ENCODE results near the gene BAIAP2L2. TPM values are rescaled to one million over a fixed set of nuclear protein-coding genes. Genes with fewer than 3 reads are reported as not detected.

The BAIAP2L2 gene
- total RNA-seq, 4 donors from 2014 or later = 0.50 to 1.7 (median 1.1) TPM

DNA sequence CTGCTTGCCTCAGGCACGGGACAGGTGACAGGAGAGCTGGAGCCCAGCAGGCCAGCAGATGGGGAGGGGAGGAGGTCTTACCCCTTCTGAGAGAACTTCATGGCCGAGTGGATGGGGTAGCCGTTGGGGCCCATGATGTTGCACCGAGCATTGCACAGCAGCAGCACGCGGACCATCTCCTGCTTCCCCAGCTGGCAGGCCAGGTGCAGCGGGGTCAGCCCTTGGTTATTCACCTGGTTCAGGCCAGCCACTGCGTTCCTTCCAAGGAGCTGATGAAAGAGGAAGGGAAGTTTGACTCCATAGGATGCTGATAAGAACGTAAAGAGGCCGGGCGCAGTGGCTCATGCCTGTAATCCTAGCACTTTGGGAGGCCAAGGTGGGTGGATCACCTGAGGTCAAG lies 29.4 kb upstream of the BAIAP2L2 start:
- DNase-seq = no peak
- TF ChIP-seq POLR2A (IDR thresholded peaks at IDR 0.05) = no peak
- TF ChIP-seq, protein P1, sequence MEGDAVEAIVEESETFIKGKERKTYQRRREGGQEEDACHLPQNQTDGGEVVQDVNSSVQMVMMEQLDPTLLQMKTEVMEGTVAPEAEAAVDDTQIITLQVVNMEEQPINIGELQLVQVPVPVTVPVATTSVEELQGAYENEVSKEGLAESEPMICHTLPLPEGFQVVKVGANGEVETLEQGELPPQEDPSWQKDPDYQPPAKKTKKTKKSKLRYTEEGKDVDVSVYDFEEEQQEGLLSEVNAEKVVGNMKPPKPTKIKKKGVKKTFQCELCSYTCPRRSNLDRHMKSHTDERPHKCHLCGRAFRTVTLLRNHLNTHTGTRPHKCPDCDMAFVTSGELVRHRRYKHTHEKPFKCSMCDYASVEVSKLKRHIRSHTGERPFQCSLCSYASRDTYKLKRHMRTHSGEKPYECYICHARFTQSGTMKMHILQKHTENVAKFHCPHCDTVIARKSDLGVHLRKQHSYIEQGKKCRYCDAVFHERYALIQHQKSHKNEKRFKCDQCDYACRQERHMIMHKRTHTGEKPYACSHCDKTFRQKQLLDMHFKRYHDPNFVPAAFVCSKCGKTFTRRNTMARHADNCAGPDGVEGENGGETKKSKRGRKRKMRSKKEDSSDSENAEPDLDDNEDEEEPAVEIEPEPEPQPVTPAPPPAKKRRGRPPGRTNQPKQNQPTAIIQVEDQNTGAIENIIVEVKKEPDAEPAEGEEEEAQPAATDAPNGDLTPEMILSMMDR (IDR thresholded peaks at IDR 0.05) = no peak
- Histone ChIP-seq H3K27me3 (no peaks in the 10 kb centered on the region), H3K4me1 (no peaks in the 10 kb centered on the region), H3K36me3 (peaks cover 0 to 5% of the 10 kb centered on the region in 2 donors), H3K27ac (no peak overlapping the region), H3K4me3 (replicated peaks in 1 of 3) (no peak overlapping the region), H3K9me3 (no peaks in the 10 kb centered on the region)
- intact Hi-C loops (cut with DNase I) = no loop called here
- WGBS, 2 donors = 90 to 94% methylated on average over 6 to 10 of the region's 11 CpGs

DNA sequence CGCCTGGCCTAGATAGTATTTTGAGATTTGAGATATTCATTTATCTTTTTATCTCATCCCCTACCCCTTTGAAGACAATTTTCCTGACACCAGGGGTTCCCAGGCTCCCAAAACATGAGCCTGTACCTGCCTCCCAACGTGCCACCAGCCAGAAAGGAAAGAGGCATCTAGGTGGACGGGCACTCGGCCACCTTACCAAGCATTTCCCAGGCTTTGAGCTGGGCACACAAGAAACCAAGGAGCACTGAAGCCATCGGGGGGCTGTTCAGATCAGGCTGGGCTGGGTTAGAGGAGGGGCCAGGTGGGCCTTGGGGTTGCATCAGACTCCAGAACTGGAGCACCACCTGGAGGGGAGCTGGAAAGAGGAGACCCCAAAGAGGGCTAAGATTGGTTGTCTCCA lies 28.5 kb upstream of the BAIAP2L2 start:
- no peak overlapping the region for H3K4me3 ChIP-seq (replicated peaks in 1 of 3)
- intact Hi-C loops (cut with DNase I) = no loop called here
- no peak for DNase-seq
- TF ChIP-seq POLR2A (IDR thresholded peaks at IDR 0.05) = no peak
- TF ChIP-seq, protein P1 (IDR thresholded peaks at IDR 0.05) = no peak
- no peaks in the 10 kb centered on the region for H3K4me1 ChIP-seq
- 84 to 90% methylated on average over 5 of the region's 5 CpGs for WGBS, 2 donors
- no peaks in the 10 kb centered on the region for H3K9me3 ChIP-seq
- H3K27ac ChIP-seq = no peak overlapping the region
- H3K27me3 ChIP-seq = no peaks in the 10 kb centered on the region
- H3K36me3 ChIP-seq = peaks cover 0 to 5% of the 10 kb centered on the region in 2 donors

- Histone ChIP-seq H3K27me3 (no peaks in the 10 kb centered on the region), H3K4me3 (replicated peaks in 1 of 3) (no peak overlapping the region), H3K36me3 (peaks cover 0 to 5% of the 10 kb centered on the region in 2 donors), H3K9me3 (no peaks in the 10 kb centered on the region), H3K27ac (no peak overlapping the region), H3K4me1 (no peaks in the 10 kb centered on the region)
- TF ChIP-seq POLR2A (IDR thresholded peaks at IDR 0.05) = no peak
- TF ChIP-seq, protein P1 (IDR thresholded peaks at IDR 0.05) = no peak
- intact Hi-C loops (cut with DNase I) = no loop called here
- no peak for DNase-seq
- 92 to 96% methylated on average over 8 to 9 of the region's 9 CpGs for WGBS, 2 donors
These were observed 27.6 kb upstream of the BAIAP2L2 start for GRCh38 chr22:38137876-38138687.

GRCh38 chr22:38136607-38137006 lies 26.1 kb upstream of the BAIAP2L2 start:
- intact Hi-C loops (cut with DNase I) = no loop called here
- Histone ChIP-seq H3K4me3 (replicated peaks in 1 of 3) (no peak overlapping the region), H3K9me3 (no peaks in the 10 kb centered on the region), H3K4me1 (no peaks in the 10 kb centered on the region), H3K27ac (no peak overlapping the region), H3K27me3 (no peaks in the 10 kb centered on the region), H3K36me3 (peaks cover 0 to 5% of the 10 kb centered on the region in 2 donors)
- DNase-seq = no peak
- 88 to 95% methylated on average over 1 of the region's 1 CpG for WGBS, 2 donors
- no peak for TF ChIP-seq POLR2A (IDR thresholded peaks at IDR 0.05)
- TF ChIP-seq, protein P1 (IDR thresholded peaks at IDR 0.05) = no peak

GRCh38 chr22:38135133-38135706 lies 24.7 kb upstream of the BAIAP2L2 start:
- no peaks in the 10 kb centered on the region for H3K27me3 ChIP-seq
- no peaks in the 10 kb centered on the region for H3K9me3 ChIP-seq
- H3K27ac ChIP-seq = no peak overlapping the region
- DNase-seq = no peak
- H3K4me1 ChIP-seq = no peaks in the 10 kb centered on the region
- H3K36me3 ChIP-seq = peaks cover 0 to 5% of the 10 kb centered on the region in 2 donors
- WGBS, 2 donors = 92 to 95% methylated on average over 2 to 4 of the region's 4 CpGs
- no peak overlapping the region for H3K4me3 ChIP-seq (replicated peaks in 1 of 3)
- intact Hi-C loops (cut with DNase I) = no loop called here
- TF ChIP-seq POLR2A (IDR thresholded peaks at IDR 0.05) = no peak
- TF ChIP-seq, protein P1 (IDR thresholded peaks at IDR 0.05) = no peak
